ENCODE results near the gene ANKRD66. TPM values are rescaled to one million over a fixed set of nuclear protein-coding genes. Genes with fewer than 3 reads are reported as not detected.
"Not testable (repeated sequence)": the region's sequence is repeated elsewhere in the genome, so short reads cannot be mapped to it uniquely, and the experiment has no call there.

Gene ANKRD66
- total RNA-seq, 5 donors from 2014 or later (not counting 1 experiment from before 2014, with no cell fraction given): not detected

- H3K36me3 ChIP-seq (ENCODE audit: control insufficient read depth in 2 of 2, extremely low read depth in 1 of 2, insufficient read depth in 1 of 2, low read length in 1 of 2): no peaks in the 10 kb centered on the region
- no CpG with 5 or more reads among the region's 4 CpGs for WGBS (ENCODE audit: insufficient coverage)
- no peak overlapping the region for H3K4me3 Mint-ChIP-seq
- no peak for ATAC-seq (replicated peaks in 1 of 4)
- DNase-seq: no peak
- H3K9me3 Mint-ChIP-seq: no peaks in the 10 kb centered on the region
- no peak overlapping the region for H3K27ac ChIP-seq (ENCODE audit: low read length)
- no peaks in the 10 kb centered on the region for H3K36me3 Mint-ChIP-seq
- H3K4me3 ChIP-seq (ENCODE audit: control insufficient read depth in 1 of 2, extremely low read depth in 1 of 2, low read length in 1 of 2): no peak overlapping the region
- CTCF ChIA-PET: no interaction called here
- no peaks in the 10 kb centered on the region for H3K9me3 ChIP-seq
- H3K27ac Mint-ChIP-seq: no peak overlapping the region
- H3K4me1 ChIP-seq (ENCODE audit: control insufficient read depth in 1 of 2, extremely low read depth in 1 of 2, insufficient read depth in 2 of 2, low read length in 2 of 2): no peaks in the 10 kb centered on the region
- H3K27me3 Mint-ChIP-seq: peaks cover 7 to 11% of the 10 kb centered on the region in 2 donors
- POLR2A ChIA-PET: no interaction called here
- H3K4me1 Mint-ChIP-seq: no peaks in the 10 kb centered on the region
- H3K27me3 ChIP-seq (replicated peaks in 1 of 2; ENCODE audit: control insufficient read depth in 2 of 2, extremely low read depth in 1 of 2, insufficient read depth in 2 of 2, low read length in 1 of 2): peaks cover 0 to 2% of the 10 kb centered on the region in 2 experiments
Measured at GRCh38 chr6:46758960-46759753, 12.4 kb downstream of the ANKRD66 start.

GRCh38 chr6:46760925-46761324 is 14.2 kb downstream of the ANKRD66 start:
- POLR2A ChIA-PET: no interaction called here
- ATAC-seq (replicated peaks in 1 of 4) (no peak), DNase-seq (no peak)
- no peaks in the 10 kb centered on the region for H3K36me3 Mint-ChIP-seq
- Histone ChIP-seq H3K27ac (ENCODE audit: low read length) (no peak overlapping the region), H3K4me3 (ENCODE audit: control insufficient read depth in 1 of 2, extremely low read depth in 1 of 2, low read length in 1 of 2) (no peak overlapping the region), H3K4me1 (ENCODE audit: control insufficient read depth in 1 of 2, extremely low read depth in 1 of 2, insufficient read depth in 2 of 2, low read length in 2 of 2) (no peaks in the 10 kb centered on the region), H3K36me3 (ENCODE audit: control insufficient read depth in 2 of 2, extremely low read depth in 1 of 2, insufficient read depth in 1 of 2, low read length in 1 of 2) (no peaks in the 10 kb centered on the region), H3K9me3 (no peaks in the 10 kb centered on the region), H3K27me3 (replicated peaks in 1 of 2; ENCODE audit: control insufficient read depth in 2 of 2, extremely low read depth in 1 of 2, insufficient read depth in 2 of 2, low read length in 1 of 2) (peaks cover 0 to 4% of the 10 kb centered on the region in 2 experiments)
- WGBS (ENCODE audit: insufficient coverage): no CpG with 5 or more reads among the region's 3 CpGs
- H3K9me3 Mint-ChIP-seq: no peaks in the 10 kb centered on the region
- H3K27ac Mint-ChIP-seq: no peak overlapping the region
- no peaks in the 10 kb centered on the region for H3K4me1 Mint-ChIP-seq
- H3K4me3 Mint-ChIP-seq: no peak overlapping the region
- CTCF ChIA-PET: no interaction called here
- H3K27me3 Mint-ChIP-seq: peaks cover 11 to 14% of the 10 kb centered on the region in 2 donors

GRCh38 chr6:46763466-46763865 is 16.7 kb downstream of the ANKRD66 start:
- H3K27me3 Mint-ChIP-seq: peaks cover 14 to 15% of the 10 kb centered on the region in 2 donors
- peaks cover 0 to 8% (median 2%) of the 10 kb centered on the region in 3 donors for H3K9me3 Mint-ChIP-seq
- no peaks in the 10 kb centered on the region for H3K4me1 Mint-ChIP-seq
- no peak overlapping the region for H3K27ac ChIP-seq (ENCODE audit: low read length)
- H3K36me3 Mint-ChIP-seq: no peaks in the 10 kb centered on the region
- ATAC-seq (replicated peaks in 1 of 4) (no peak), DNase-seq (no peak)
- H3K27me3 ChIP-seq (replicated peaks in 1 of 2; ENCODE audit: control insufficient read depth in 2 of 2, extremely low read depth in 1 of 2, insufficient read depth in 2 of 2, low read length in 1 of 2): peaks cover 0 to 4% of the 10 kb centered on the region in 2 experiments
- no CpG with 5 or more reads among the region's 2 CpGs for WGBS (ENCODE audit: insufficient coverage)
- H3K27ac Mint-ChIP-seq: no peak overlapping the region
- peaks cover 2% of the 10 kb centered on the region for H3K9me3 ChIP-seq
- H3K4me1 ChIP-seq (ENCODE audit: control insufficient read depth in 1 of 2, extremely low read depth in 1 of 2, insufficient read depth in 2 of 2, low read length in 2 of 2): no peaks in the 10 kb centered on the region
- POLR2A ChIA-PET: no interaction called here
- no peak overlapping the region for H3K4me3 ChIP-seq (ENCODE audit: control insufficient read depth in 1 of 2, extremely low read depth in 1 of 2, low read length in 1 of 2)
- CTCF ChIA-PET: no interaction called here
- H3K4me3 Mint-ChIP-seq: no peak overlapping the region
- no peaks in the 10 kb centered on the region for H3K36me3 ChIP-seq (ENCODE audit: control insufficient read depth in 2 of 2, extremely low read depth in 1 of 2, insufficient read depth in 1 of 2, low read length in 1 of 2)

- CTCF ChIA-PET; ATAC-seq (replicated peaks in 1 of 4); H3K4me3 Mint-ChIP-seq: not testable (repeated sequence)
Measured at GRCh38 chr6:46764280-46764679, 17.5 kb downstream of the ANKRD66 start.

GRCh38 chr6:46764961-46765360 is 18.2 kb downstream of the ANKRD66 start:
- no peak overlapping the region for H3K4me3 Mint-ChIP-seq
- 85% methylated on average over 4 of the region's 5 CpGs for WGBS (ENCODE audit: insufficient coverage)
- POLR2A ChIA-PET: no interaction called here
- ATAC-seq (replicated peaks in 1 of 4) (no peak), DNase-seq (no peak)
- no peak overlapping the region for H3K27ac Mint-ChIP-seq
- Histone ChIP-seq H3K4me3 (ENCODE audit: control insufficient read depth in 1 of 2, extremely low read depth in 1 of 2, low read length in 1 of 2) (no peak overlapping the region), H3K27ac (ENCODE audit: low read length) (no peak overlapping the region), H3K27me3 (replicated peaks in 1 of 2; ENCODE audit: control insufficient read depth in 2 of 2, extremely low read depth in 1 of 2, insufficient read depth in 2 of 2, low read length in 1 of 2) (peaks cover 0 to 4% of the 10 kb centered on the region in 2 experiments), H3K4me1 (ENCODE audit: control insufficient read depth in 1 of 2, extremely low read depth in 1 of 2, insufficient read depth in 2 of 2, low read length in 2 of 2) (no peaks in the 10 kb centered on the region), H3K9me3 (peaks cover 2% of the 10 kb centered on the region), H3K36me3 (ENCODE audit: control insufficient read depth in 2 of 2, extremely low read depth in 1 of 2, insufficient read depth in 1 of 2, low read length in 1 of 2) (no peaks in the 10 kb centered on the region)
- H3K36me3 Mint-ChIP-seq: no peaks in the 10 kb centered on the region
- peaks cover 12 to 15% of the 10 kb centered on the region in 2 donors for H3K27me3 Mint-ChIP-seq
- peaks cover 0 to 8% (median 2%) of the 10 kb centered on the region in 3 donors for H3K9me3 Mint-ChIP-seq
- CTCF ChIA-PET: no interaction called here
- H3K4me1 Mint-ChIP-seq: no peaks in the 10 kb centered on the region

More at GRCh38 chr6:46764280-46764679, 17.5 kb downstream of the ANKRD66 start:
- H3K27ac ChIP-seq (ENCODE audit: low read length); H3K36me3 Mint-ChIP-seq; H3K4me1 Mint-ChIP-seq; H3K4me1 ChIP-seq (ENCODE audit: control insufficient read depth in 1 of 2, extremely low read depth in 1 of 2, insufficient read depth in 2 of 2, low read length in 2 of 2); H3K9me3 Mint-ChIP-seq; H3K36me3 ChIP-seq (ENCODE audit: control insufficient read depth in 2 of 2, extremely low read depth in 1 of 2, insufficient read depth in 1 of 2, low read length in 1 of 2); DNase-seq; H3K27ac Mint-ChIP-seq; H3K4me3 ChIP-seq (ENCODE audit: control insufficient read depth in 1 of 2, extremely low read depth in 1 of 2, low read length in 1 of 2); POLR2A ChIA-PET; H3K27me3 ChIP-seq (replicated peaks in 1 of 2; ENCODE audit: control insufficient read depth in 2 of 2, extremely low read depth in 1 of 2, insufficient read depth in 2 of 2, low read length in 1 of 2); H3K9me3 ChIP-seq: not testable (repeated sequence)
- WGBS (ENCODE audit: insufficient coverage): no CpG with 5 or more reads among the region's 10 CpGs
- H3K27me3 Mint-ChIP-seq: peaks cover 15 to 18% of the 10 kb centered on the region in 2 donors

- DNase-seq: no peak
- no peak overlapping the region for H3K27ac ChIP-seq (ENCODE audit: low read length)
- H3K9me3 ChIP-seq: peaks cover 2% of the 10 kb centered on the region
- WGBS (ENCODE audit: insufficient coverage): no CpG with 5 or more reads among the region's 1 CpG
- Mint-ChIP-seq H3K27ac (no peak overlapping the region), H3K4me1 (no peaks in the 10 kb centered on the region), H3K27me3 (peaks cover 6 to 19% of the 10 kb centered on the region in 2 donors), H3K4me3 (no peak overlapping the region), H3K36me3 (no peaks in the 10 kb centered on the region), H3K9me3 (peaks cover 0 to 8% (median 0%) of the 10 kb centered on the region in 3 donors)
- H3K27me3 ChIP-seq (replicated peaks in 1 of 2; ENCODE audit: control insufficient read depth in 2 of 2, extremely low read depth in 1 of 2, insufficient read depth in 2 of 2, low read length in 1 of 2): no peaks in the 10 kb centered on the region
- H3K4me3 ChIP-seq (ENCODE audit: control insufficient read depth in 1 of 2, extremely low read depth in 1 of 2, low read length in 1 of 2): no peak overlapping the region
- CTCF ChIA-PET: no interaction called here
- no peak for ATAC-seq (replicated peaks in 1 of 4)
- POLR2A ChIA-PET: no interaction called here
- H3K4me1 ChIP-seq (ENCODE audit: control insufficient read depth in 1 of 2, extremely low read depth in 1 of 2, insufficient read depth in 2 of 2, low read length in 2 of 2): no peaks in the 10 kb centered on the region
- H3K36me3 ChIP-seq (ENCODE audit: control insufficient read depth in 2 of 2, extremely low read depth in 1 of 2, insufficient read depth in 1 of 2, low read length in 1 of 2): no peaks in the 10 kb centered on the region
Measured at GRCh38 chr6:46772016-46772415, 25.3 kb downstream of the ANKRD66 start.

All from T-cell (primary cell).